IPS DF 4.7 (cell line): ENCODE measurements around the gene GATM.
"Not testable (repeated sequence)": the region's sequence is repeated elsewhere in the genome, so short reads cannot be mapped to it uniquely, and the experiment has no call there.

Experiments
- DNase-seq: peaks from one replicate; pipeline ENCODE4 v3.0.0-alpha.2; 2013; ENCODE audit warnings: low spot score; ENCODE audit errors: extremely low read depth

GATM gene

GRCh38 chr15:45387380-45388007 is 9.2 kb upstream of the GATM start:
- DNase-seq = no peak

DNA sequence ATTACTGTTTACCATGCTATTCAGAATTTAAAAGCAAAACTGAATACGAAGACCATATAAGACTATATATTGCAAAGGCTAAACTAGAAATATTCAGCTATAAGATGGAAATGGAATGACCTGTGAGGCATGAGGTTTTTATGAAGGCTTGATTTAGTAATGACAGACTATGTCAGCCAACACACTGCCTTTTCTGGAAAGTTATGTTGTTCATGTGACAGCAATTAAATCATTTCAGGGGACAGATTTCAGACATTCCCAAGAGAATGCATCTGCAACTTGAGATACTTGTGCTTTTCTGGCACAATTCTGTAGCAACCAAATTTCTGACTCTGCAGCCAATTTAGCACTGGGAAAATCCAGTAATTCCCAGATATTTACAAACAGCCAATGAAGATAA is 8.6 kb upstream of the GATM start:
- DNase-seq = no peak

DNA sequence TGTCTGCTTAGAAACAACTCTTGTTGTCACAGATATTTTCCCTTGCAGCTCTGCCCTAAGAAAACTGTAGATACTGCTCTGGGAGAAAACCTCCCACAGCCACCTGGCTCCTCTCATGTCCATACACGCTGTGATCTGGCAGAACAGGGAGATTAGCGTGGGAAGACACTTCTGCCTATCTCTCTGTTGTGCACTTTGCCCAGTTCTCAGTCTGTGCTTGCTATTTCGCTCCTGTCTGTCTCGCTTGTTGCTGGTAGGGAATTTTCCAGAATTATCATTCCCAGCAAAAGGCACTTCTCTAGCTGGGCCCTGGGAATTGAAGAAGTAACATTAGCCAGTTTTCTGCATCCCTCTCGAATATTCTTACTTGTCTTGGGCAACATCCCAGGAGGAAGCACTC is 8.1 kb upstream of the GATM start:
- DNase-seq = no peak

GRCh38 chr15:45385590-45385989 is 7.2 kb upstream of the GATM start:
- no peak for DNase-seq

GRCh38 chr15:45384700-45385099 is 6.4 kb upstream of the GATM start:
- no peak for DNase-seq

DNA sequence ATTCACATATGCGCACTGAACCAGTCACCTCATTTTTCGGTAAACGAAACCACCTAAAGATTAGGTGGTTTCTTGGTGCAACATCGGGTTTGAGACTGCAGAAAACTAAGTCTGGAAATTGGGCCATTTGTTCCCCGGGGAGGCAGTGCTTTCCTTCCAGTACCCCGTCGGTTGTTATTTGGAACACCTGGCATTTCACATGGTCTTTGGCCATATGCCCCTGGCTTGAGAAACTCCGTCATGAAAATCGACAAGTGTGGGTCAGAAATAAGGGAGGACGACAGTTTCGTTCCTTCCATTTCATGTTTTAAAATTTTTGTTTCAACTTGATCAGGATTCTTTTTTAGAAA is 544 bp upstream of the GATM start:
- DNase-seq = no peak

DNA sequence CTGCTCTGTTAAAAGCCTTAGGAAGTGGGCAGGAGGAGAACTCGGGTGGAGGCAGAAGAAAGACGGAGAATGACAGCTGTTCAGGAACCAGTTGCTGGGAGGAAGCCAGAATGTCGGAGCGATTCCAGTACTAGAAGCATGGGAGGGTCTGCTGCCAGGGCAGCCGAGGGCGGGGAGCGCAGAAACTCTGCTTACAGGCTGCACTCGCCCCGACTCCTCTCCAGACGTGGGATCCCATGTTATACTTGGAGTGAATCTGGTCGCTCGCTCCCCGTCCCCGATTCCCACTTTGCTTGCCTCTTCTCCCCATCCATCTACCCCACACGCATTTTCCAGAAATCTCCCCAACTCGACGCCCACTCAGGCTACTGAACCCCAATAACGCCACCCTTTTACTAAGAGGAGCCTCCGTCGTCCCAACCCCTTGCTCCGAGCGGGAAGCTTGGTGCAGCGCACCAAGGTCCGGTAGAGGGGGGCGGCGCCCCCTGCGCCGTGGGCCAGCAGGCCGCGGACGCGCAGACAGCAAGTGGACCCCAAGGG is 665 bp downstream of the GATM start:
- DNase-seq = no peak

GRCh38 chr15:45376967-45377608 is 1.3 kb downstream of the GATM start:
- DNase-seq = no peak

DNA sequence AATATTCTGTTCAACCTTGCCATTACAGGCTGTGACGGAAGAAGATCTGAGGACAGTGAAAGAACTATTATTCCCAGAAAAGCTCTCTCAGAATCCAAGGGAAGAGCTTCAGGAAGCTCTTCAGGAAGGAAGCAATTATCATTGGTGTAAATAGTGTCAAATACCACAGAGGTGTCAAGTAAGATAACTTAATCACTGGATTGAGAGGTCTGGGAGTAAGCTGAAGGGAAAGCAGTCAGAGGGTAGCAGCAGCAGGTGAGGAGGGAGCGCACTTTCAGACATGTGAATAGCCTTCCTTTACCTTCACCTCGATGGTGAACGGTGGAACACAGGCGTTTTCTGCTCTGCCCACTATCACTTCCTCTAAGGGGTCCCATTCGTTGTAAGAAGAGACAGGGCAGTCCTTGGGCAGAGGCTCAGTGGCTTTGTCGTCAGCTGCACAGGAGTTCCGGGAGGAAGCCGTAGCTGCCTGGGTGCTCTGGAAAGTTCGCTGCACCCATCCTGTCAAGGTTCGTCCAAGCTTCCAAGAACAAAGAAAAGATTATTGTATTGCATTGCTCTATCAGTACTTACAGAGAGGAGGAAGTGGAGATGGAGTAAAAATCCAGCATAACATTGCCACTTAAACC is 1.9 kb downstream of the GATM start:
- no peak for DNase-seq

DNA sequence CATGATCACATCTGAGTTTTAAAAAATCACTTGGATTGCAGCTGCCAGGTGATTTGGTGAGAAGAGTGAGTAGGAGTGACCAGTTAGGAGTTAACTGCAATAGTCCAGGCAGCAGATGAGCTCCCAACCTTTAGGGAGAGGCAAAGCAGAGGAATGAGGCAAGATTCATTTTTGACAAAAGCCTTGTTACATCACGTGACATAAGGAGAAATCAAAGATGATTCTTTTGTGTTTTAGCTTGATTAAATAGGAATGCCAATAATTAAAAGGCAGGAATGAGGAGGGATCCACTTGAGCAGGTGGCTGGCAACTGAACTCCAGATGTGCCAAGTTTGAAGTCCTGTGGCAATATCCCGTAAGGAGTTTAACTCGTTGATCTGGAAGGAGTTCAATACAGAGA is 2.5 kb downstream of the GATM start:
- DNase-seq = no peak

- no peak for DNase-seq
Observed at GRCh38 chr15:45373976-45374375, 4.4 kb downstream of the GATM start.

DNA sequence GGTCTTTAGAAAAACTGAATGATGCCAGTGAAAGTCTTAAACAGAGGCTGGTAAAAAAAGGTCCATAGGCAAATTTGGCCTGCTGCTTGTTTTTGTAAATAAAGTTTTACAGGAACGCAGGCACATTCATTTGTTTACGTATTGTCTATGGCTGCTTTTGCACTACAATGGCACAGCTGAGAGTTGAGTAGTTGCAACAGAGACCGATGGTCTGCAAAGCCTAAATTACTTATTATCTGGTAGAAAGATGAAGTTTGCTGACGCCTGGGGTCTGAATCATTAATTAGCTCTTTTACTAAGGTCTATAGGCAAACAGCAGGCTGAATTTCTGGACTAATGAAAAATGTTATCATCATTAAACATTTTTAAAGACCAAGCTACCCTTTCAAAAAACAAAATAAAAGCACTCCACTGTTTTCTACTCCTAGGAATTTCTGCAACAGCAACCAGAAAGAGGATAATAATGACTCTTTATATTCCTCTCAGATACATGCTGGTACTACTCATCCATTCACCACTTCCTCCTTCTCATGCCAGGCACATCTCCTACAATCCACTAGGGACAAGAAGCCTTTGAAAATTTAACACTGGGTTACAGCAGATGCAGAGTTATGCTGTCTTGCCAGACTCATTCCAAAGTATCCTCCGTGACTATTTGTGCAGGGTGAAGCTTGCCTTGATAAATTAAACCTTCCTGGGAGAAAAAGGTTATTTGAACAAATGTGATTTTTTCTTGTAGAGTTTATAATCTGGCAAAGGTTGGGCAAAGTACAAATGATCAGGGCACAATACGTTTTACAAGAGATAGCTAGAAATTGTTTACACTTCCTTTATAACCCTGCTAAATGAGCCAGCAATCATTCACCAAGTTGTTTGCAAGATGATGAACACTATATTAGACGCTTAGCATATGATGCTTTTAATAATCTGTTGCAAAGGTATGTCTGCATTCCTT is 6.0 kb downstream of the GATM start:
- DNase-seq = no peak

DNA sequence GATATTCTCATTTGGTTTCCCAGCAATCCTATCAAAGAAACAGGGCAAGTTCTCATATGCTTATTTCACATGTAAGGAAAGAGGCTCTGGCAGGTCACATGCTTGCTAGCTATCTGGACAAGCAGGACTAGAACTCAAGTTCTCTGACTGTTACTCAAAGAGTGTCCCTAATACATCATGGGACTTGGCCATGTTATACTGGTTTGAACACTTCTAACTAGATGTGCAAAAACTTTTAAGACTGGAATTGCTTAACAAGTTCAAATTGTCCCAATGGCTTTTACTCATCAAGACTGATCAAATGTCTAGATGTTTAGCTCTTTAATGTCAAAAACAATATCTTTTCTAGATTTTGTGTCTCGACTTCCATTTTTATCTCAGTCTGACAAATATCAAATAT is 6.8 kb downstream of the GATM start:
- no peak for DNase-seq

- DNase-seq = not testable (repeated sequence)
Observed at GRCh38 chr15:45370042-45370441, 8.3 kb downstream of the GATM start.

DNA sequence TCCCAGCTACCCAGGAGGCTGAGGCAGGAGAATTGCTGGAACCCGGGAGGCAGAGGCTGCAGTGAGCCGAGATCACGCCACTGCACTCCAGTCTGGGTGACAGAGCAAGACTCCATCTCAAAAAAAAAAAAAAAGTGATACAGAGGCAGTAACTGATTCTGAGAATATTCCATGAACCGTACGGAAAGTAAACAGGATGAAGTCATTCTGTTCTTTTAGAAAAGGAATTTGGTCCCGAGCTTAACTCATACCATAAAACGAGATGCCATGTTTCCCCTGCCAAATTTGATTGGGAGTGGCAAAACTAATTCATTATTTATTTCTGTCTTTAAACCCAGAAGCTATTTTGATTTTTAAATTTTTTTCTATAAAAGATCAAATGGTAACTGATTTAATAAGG is 11.1 kb downstream of the GATM start:
- DNase-seq = not testable (repeated sequence)

GRCh38 chr15:45364271-45364670 is 14.1 kb downstream of the GATM start:
- no peak for DNase-seq

- DNase-seq = no peak
Observed at GRCh38 chr15:45363801-45364200, 14.5 kb downstream of the GATM start.

- DNase-seq = no peak
Observed at GRCh38 chr15:45363334-45363733, 15.0 kb downstream of the GATM start.

DNA sequence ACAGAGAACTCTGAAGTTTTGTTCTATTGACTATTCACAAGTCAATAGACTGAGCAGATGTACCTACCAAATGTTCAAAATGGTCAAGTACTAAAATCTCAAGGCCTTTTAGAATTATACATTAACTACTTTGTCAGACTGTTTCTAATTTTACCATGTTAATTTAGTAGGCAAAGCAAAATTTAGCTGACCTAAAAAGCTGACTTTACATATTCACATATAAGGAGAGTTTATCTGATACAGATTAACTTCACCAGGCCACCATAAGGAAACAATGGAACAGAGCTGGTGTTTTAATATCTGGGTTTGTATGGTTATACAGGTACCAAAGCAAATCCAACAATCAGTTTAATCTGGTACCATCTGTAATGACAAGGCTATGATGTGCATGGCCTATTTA is 15.9 kb downstream of the GATM start:
- DNase-seq = no peak

DNA sequence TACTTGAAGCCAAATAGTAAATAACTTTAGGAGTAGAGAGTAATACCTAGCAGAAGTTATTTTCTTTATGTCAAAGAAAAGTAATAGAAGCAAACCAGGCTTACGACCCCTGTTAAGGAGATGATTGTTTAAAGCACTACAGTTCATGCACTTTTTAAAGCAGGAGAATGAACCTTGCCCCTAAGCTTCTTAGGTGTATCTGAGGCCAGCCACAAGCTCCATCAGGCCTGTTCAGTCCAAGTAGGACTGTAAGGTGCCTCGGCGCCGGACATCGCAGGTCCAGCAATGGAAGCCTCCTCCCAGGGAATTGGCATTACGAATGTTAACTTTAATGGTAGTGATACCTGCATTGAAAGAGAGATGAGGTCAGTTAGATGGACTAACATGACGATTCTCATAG is 16.5 kb downstream of the GATM start:
- no peak for DNase-seq

DNA sequence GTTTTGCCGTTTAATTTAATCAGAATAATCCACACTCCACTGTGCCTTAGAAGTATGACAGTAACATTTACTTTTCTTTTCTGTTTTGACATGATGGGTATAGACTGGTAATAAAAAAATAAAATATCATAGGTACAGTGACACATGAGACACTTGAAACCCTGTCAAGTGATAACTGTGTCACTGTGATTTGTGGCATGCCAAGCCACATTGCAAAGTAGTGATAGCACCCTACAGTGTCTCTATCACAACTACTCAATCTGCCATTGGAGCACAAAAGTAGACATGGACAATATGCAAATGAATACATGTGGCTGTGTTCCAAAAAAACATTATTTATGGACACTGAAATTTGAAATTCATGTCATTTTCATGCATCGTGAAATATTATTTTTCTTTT is 22.5 kb downstream of the GATM start:
- no peak for DNase-seq

- DNase-seq = no peak
Observed at GRCh38 chr15:45354711-45355110, 23.6 kb downstream of the GATM start.
